ENCODE results near the gene SMARCA1. TPM values are rescaled to one million over a fixed set of nuclear protein-coding genes. Genes with fewer than 3 reads are reported as not detected.

SMARCA1 gene
- total and polyA plus RNA-seq, 2 experiments from 2014 or later, result 30.1 to 51.8 TPM

GRCh38 chrX:129534816-129535578, 11.7 kb upstream of the SMARCA1 start (continued):
- TF ChIP-seq ZNF462 (CRISPR knock-in tag; IDR thresholded peaks at IDR 0.05), result no peak

GRCh38 chrX:129531132-129531531, 7.8 kb upstream of the SMARCA1 start:
- Mint-ChIP-seq H3K27me3 (ENCODE audit: insufficient read depth, low read depth, poor library complexity) (peaks cover 3% of the 10 kb centered on the region), H3K4me1 (no peaks in the 10 kb centered on the region; the same call in 2 of the 3 replicates), H3K9me3 (no peaks in the 10 kb centered on the region), H3K4me3 (no peak overlapping the region), H3K36me3 (ENCODE audit: low read depth) (no peaks in the 10 kb centered on the region), H3K27ac (no peak overlapping the region)
- ATAC-seq (no peak), DNase-seq (ENCODE audit: low spot score) (no peak)
- Histone ChIP-seq H3F3A (replicated peaks; ENCODE audit: low read depth) (no peaks in the 10 kb centered on the region), H3K4me3 (no peak overlapping the region), H4K20me1 (replicated peaks; ENCODE audit: insufficient read depth) (no peaks in the 10 kb centered on the region), H3K36me3 (ENCODE audit: insufficient read depth) (no peaks in the 10 kb centered on the region), H3K4me1 (ENCODE audit: insufficient read depth) (no peaks in the 10 kb centered on the region), H3K4me2 (no peak overlapping the region), H3K27ac (ENCODE audit: low read depth) (no peak overlapping the region), H3K9me2 (ENCODE audit: insufficient read depth) (no peaks in the 10 kb centered on the region), H3K27me3 (ENCODE audit: insufficient read depth) (no peaks in the 10 kb centered on the region), H2AFZ (no peak overlapping the region), H3K79me2 (replicated peaks; ENCODE audit: insufficient read depth) (no peaks in the 10 kb centered on the region)
- no peak for TF ChIP-seq ZNF114 (CRISPR knock-in tag; IDR thresholded peaks at IDR 0.05)
- no peak for TF ChIP-seq CTCF (conservative IDR thresholded peaks at IDR 0.05; ENCODE audit: low read depth in 2 of 2)
- TF ChIP-seq ZNF331 (CRISPR knock-in tag; IDR thresholded peaks at IDR 0.05; ENCODE audit: low read depth), result no peak
- no peak for TF ChIP-seq ETS1 (IDR thresholded peaks at IDR 0.05)
- no peak for TF ChIP-seq POLR2AphosphoS5 (IDR thresholded peaks at IDR 0.05; ENCODE audit: low read depth)
- TF ChIP-seq EZH2phosphoT487 (IDR thresholded peaks at IDR 0.05; ENCODE audit: unreplicated experiment), result no peak
- TF ChIP-seq CREB1 (CRISPR knock-in tag; IDR thresholded peaks at IDR 0.05; ENCODE audit: low read depth), result no peak
- no peak for TF ChIP-seq EZH2 (IDR thresholded peaks at IDR 0.05; ENCODE audit: low read depth, unreplicated experiment)
